NOMO-1 treated with DMSO at 0.1 percent for 48 hours (cell line): Measurements from ENCODE around the gene PTPRE.
A peak's percentile ranks its signal among the peaks of the same experiment; 100 is the strongest.

ENCODE experiments used
- DNase-seq: peaks from one replicate; lab custom pipeline; 2025; ENCODE audit not compliant: unreplicated experiment; lab: John Stamatoyannopoulos, UW

The PTPRE gene

GRCh38 chr10:127882801-127883459, 24.0 kb upstream of the PTPRE start:
- no peak for DNase-seq

GRCh38 chr10:127883516-127883915, 23.4 kb upstream of the PTPRE start:
- DNase-seq = no peak

- no peak for DNase-seq
Measured at GRCh38 chr10:127884501-127884900, 22.4 kb upstream of the PTPRE start.

GRCh38 chr10:127886371-127887051, 20.4 kb upstream of the PTPRE start:
- no peak for DNase-seq

GRCh38 chr10:127887541-127888415, 19.1 kb upstream of the PTPRE start:
- DNase-seq = no peak

GRCh38 chr10:127888521-127889312, 18.2 kb upstream of the PTPRE start:
- DNase-seq = no peak

GRCh38 chr10:127889605-127890195, 17.2 kb upstream of the PTPRE start:
- no peak for DNase-seq

GRCh38 chr10:127890216-127890615, 16.7 kb upstream of the PTPRE start:
- no peak for DNase-seq

GRCh38 chr10:127890832-127891334, 16.0 kb upstream of the PTPRE start:
- DNase-seq = no peak

- DNase-seq = no peak
Measured at GRCh38 chr10:127892743-127893142, 14.2 kb upstream of the PTPRE start, which contains the start of gene CLRN3. TSS of gene CLRN3 (minus strand) at chr10:127892941. CDS start at chr10:127892784, 157 bp downstream.

GRCh38 chr10:127894146-127894545, 12.8 kb upstream of the PTPRE start:
- DNase-seq = no peak

GRCh38 chr10:127896590-127896989, 10.3 kb upstream of the PTPRE start:
- DNase-seq = no peak

GRCh38 chr10:127897177-127897576, 9.7 kb upstream of the PTPRE start:
- DNase-seq = no peak

- DNase-seq = peak; percentile 78
Measured at GRCh38 chr10:127899766-127900387, 7.0 kb upstream of the PTPRE start.

- DNase-seq = no peak
Measured at GRCh38 chr10:127903789-127904188, 3.1 kb upstream of the PTPRE start.

- DNase-seq = no peak
Measured at GRCh38 chr10:127904311-127905000, 2.4 kb upstream of the PTPRE start.

- no peak for DNase-seq
Measured at GRCh38 chr10:127905001-127905847, 1.7 kb upstream of the PTPRE start.

GRCh38 chr10:127905848-127906261, 1.0 kb upstream of the PTPRE start:
- no peak for DNase-seq
